IPS-18a (cell line): ENCODE data around the gene KCNJ14.

Experiments used
- H3K27ac ChIP-seq: one replicate; pipeline ENCODE4 v1.5.1; 2013; ENCODE audit warnings: low read length
- H3K27me3 ChIP-seq: one replicate; pipeline ENCODE4 v1.6.1; 2013; ENCODE audit warnings: mild to moderate bottlenecking, low read length; ENCODE audit not compliant: control insufficient read depth, insufficient read depth
- H3K36me3 ChIP-seq: one replicate; pipeline ENCODE4 v1.6.1; 2013; ENCODE audit warnings: low read depth, low read length; ENCODE audit not compliant: control insufficient read depth
- H3K4me1 ChIP-seq: one replicate; pipeline ENCODE4 v1.6.1; 2013; ENCODE audit warnings: low read depth, low read length; ENCODE audit not compliant: control insufficient read depth
- H3K4me3 ChIP-seq: one replicate; pipeline ENCODE4 v1.5.1; 2013; ENCODE audit warnings: low read length
- H3K9ac ChIP-seq: one replicate; pipeline ENCODE4 v1.6.1; 2013; ENCODE audit warnings: mild to moderate bottlenecking, low read length, moderate library complexity
- H3K9me3 ChIP-seq: one replicate; pipeline ENCODE4 v1.6.1; 2013; ENCODE audit warnings: low read depth, low read length; ENCODE audit not compliant: control insufficient read depth

The KCNJ14 gene

GRCh38 chr19:48506138-48506733 is 50.9 kb downstream of the KCNJ14 start:
- Histone ChIP-seq H3K27ac (no peak overlapping the region), H3K9me3 (no peaks in the 10 kb centered on the region), H3K36me3 (no peaks in the 10 kb centered on the region)

GRCh38 chr19:48507911-48508439 is 52.6 kb downstream of the KCNJ14 start:
- Histone ChIP-seq H3K27ac (no peak overlapping the region), H3K9ac (no peak overlapping the region), H3K9me3 (no peaks in the 10 kb centered on the region), H3K27me3 (peaks cover 16% of the 10 kb centered on the region), H3K4me3 (no peak overlapping the region), H3K4me1 (no peaks in the 10 kb centered on the region), H3K36me3 (no peaks in the 10 kb centered on the region)

More at GRCh38 chr19:48506138-48506733, 50.9 kb downstream of the KCNJ14 start:
- Histone ChIP-seq H3K4me3 (no peak overlapping the region), H3K4me1 (no peaks in the 10 kb centered on the region), H3K9ac (no peak overlapping the region), H3K27me3 (peaks cover 4% of the 10 kb centered on the region)

GRCh38 chr19:48508729-48509411 is 53.5 kb downstream of the KCNJ14 start:
- Histone ChIP-seq H3K4me1 (no peaks in the 10 kb centered on the region), H3K27me3 (peaks cover 19% of the 10 kb centered on the region), H3K27ac (no peak overlapping the region), H3K9me3 (no peaks in the 10 kb centered on the region), H3K4me3 (no peak overlapping the region), H3K36me3 (no peaks in the 10 kb centered on the region), H3K9ac (no peak overlapping the region)

GRCh38 chr19:48509467-48510194 is 54.3 kb downstream of the KCNJ14 start:
- no peaks in the 10 kb centered on the region for H3K36me3 ChIP-seq
- H3K9ac ChIP-seq, result no peak overlapping the region
- H3K4me1 ChIP-seq, result no peaks in the 10 kb centered on the region
- no peaks in the 10 kb centered on the region for H3K9me3 ChIP-seq
- H3K4me3 ChIP-seq, result peak overlapping the region; percentile 69
- H3K27me3 ChIP-seq, result peaks cover 19% of the 10 kb centered on the region
- H3K27ac ChIP-seq, result no peak overlapping the region

GRCh38 chr19:48510421-48511268 is 55.3 kb downstream of the KCNJ14 start:
- no peaks in the 10 kb centered on the region for H3K4me1 ChIP-seq
- H3K4me3 ChIP-seq, result peak overlapping the region; percentile 69
- H3K27me3 ChIP-seq, result peaks cover 19% of the 10 kb centered on the region
- H3K9ac ChIP-seq, result no peak overlapping the region
- no peaks in the 10 kb centered on the region for H3K36me3 ChIP-seq
- no peak overlapping the region for H3K27ac ChIP-seq
- no peaks in the 10 kb centered on the region for H3K9me3 ChIP-seq

GRCh38 chr19:48511321-48511731 is 56.0 kb downstream of the KCNJ14 start:
- H3K27ac ChIP-seq, result no peak overlapping the region

GRCh38 chr19:48511800-48512503 is 56.6 kb downstream of the KCNJ14 start, which contains the start of gene LMTK3:
TSS of gene LMTK3 (minus strand) at chr19:48511835. CDS start at chr19:48511576, 259 bp downstream.
- Histone ChIP-seq H3K9ac (no peak within 1 kb of the TSS), H3K4me1 (no peaks in the 10 kb centered on the region), H3K9me3 (no peaks in the 10 kb centered on the region), H3K27ac (no peak within 1 kb of the TSS), H3K36me3 (no peaks in the 10 kb centered on the region), H3K4me3 (peak within 1 kb of the TSS; percentile 69), H3K27me3 (peaks cover 19% of the 10 kb centered on the region)

More at GRCh38 chr19:48511321-48511731, 56.0 kb downstream of the KCNJ14 start:
- Histone ChIP-seq H3K9ac (no peak overlapping the region), H3K4me1 (no peaks in the 10 kb centered on the region), H3K9me3 (no peaks in the 10 kb centered on the region), H3K4me3 (no peak overlapping the region), H3K27me3 (peaks cover 19% of the 10 kb centered on the region), H3K36me3 (no peaks in the 10 kb centered on the region)

GRCh38 chr19:48512504-48513288 is 57.3 kb downstream of the KCNJ14 start:
- Histone ChIP-seq H3K27me3 (peaks cover 19% of the 10 kb centered on the region), H3K9me3 (no peaks in the 10 kb centered on the region), H3K36me3 (no peaks in the 10 kb centered on the region), H3K27ac (no peak overlapping the region), H3K4me3 (peak overlapping the region; percentile 78), H3K9ac (no peak overlapping the region), H3K4me1 (no peaks in the 10 kb centered on the region)

- H3K9ac ChIP-seq, result peak overlapping the region; percentile 22
- H3K9me3 ChIP-seq, result no peaks in the 10 kb centered on the region
- H3K4me1 ChIP-seq, result no peaks in the 10 kb centered on the region
- H3K27ac ChIP-seq, result no peak overlapping the region
- peak overlapping the region; percentile 78 for H3K4me3 ChIP-seq
- H3K27me3 ChIP-seq, result peaks cover 19% of the 10 kb centered on the region
- no peaks in the 10 kb centered on the region for H3K36me3 ChIP-seq
These were observed 58.1 kb downstream of the KCNJ14 start for GRCh38 chr19:48513289-48514122.
